NB4 (cell line): ENCODE data around the gene IDI2.
"Not testable (repeated sequence)": the region's sequence is repeated elsewhere in the genome, so short reads cannot be mapped to it uniquely, and the experiment has no call there.

Source experiments
- DNase-seq: peaks from one replicate; pipeline ENCODE4 v3.0.0; 2010; ENCODE audit warnings: low read depth
- H3K4me3 ChIP-seq: one replicate; pipeline ENCODE4 v1.5.1; 2011; ENCODE audit warnings: mild to moderate bottlenecking, low read depth, low read length, moderate library complexity
- CTCF ChIP-seq: IDR thresholded peaks from one replicate; pipeline ENCODE4 v1.5.1; 2012; ENCODE audit warnings: low read depth, low read length
- MAX ChIP-seq: IDR thresholded peaks from 2 replicates; pipeline ENCODE4 v1.6.1; 2011; ENCODE audit warnings: low read depth, low read length
- MYC ChIP-seq: IDR thresholded peaks from 2 replicates; pipeline ENCODE4 v1.6.1; 2011; ENCODE audit warnings: low read depth, low read length
- POLR2A ChIP-seq: IDR thresholded peaks from 2 replicates; pipeline ENCODE4 v1.6.1; 2011; ENCODE audit warnings: mild to moderate bottlenecking; ENCODE audit not compliant: insufficient read length; ENCODE audit errors: extremely low read depth

Gene IDI2

GRCh38 chr10:1041514-1041913 lies 15.9 kb upstream of the IDI2 start:
- no peak overlapping the region for H3K4me3 ChIP-seq
- TF ChIP-seq MAX: no peak
- no peak for TF ChIP-seq CTCF
- no peak for TF ChIP-seq MYC
- no peak for TF ChIP-seq POLR2A
- DNase-seq: no peak

GRCh38 chr10:1040133-1040532 lies 14.5 kb upstream of the IDI2 start:
- no peak for TF ChIP-seq MYC
- TF ChIP-seq CTCF: no peak
- TF ChIP-seq MAX: no peak
- no peak for TF ChIP-seq POLR2A
- no peak for DNase-seq
- no peak overlapping the region for H3K4me3 ChIP-seq

GRCh38 chr10:1038769-1039168 lies 13.1 kb upstream of the IDI2 start:
- not testable (repeated sequence) for H3K4me3 ChIP-seq, DNase-seq

- no peak for DNase-seq
- H3K4me3 ChIP-seq: no peak overlapping the region
- TF ChIP-seq MYC: no peak
- no peak for TF ChIP-seq MAX
- no peak for TF ChIP-seq CTCF
- no peak for TF ChIP-seq POLR2A
Measured at GRCh38 chr10:1037098-1037497, 11.4 kb upstream of the IDI2 start.

GRCh38 chr10:1036341-1036791 lies 10.7 kb upstream of the IDI2 start:
- DNase-seq: no peak
- H3K4me3 ChIP-seq: no peak overlapping the region
- TF ChIP-seq POLR2A: no peak
- TF ChIP-seq MAX: no peak
- no peak for TF ChIP-seq MYC

GRCh38 chr10:1035201-1035600 lies 9.5 kb upstream of the IDI2 start:
- DNase-seq: no peak
- no peak overlapping the region for H3K4me3 ChIP-seq
- TF ChIP-seq CTCF (no peak), POLR2A (no peak), MAX (no peak), MYC (no peak)

GRCh38 chr10:1034758-1035157 lies 9.1 kb upstream of the IDI2 start:
- TF ChIP-seq MYC (no peak), POLR2A (no peak), CTCF (no peak), MAX (no peak)
- H3K4me3 ChIP-seq: no peak overlapping the region
- DNase-seq: no peak
